Type B pancreatic cell (in vitro differentiated cells): ENCODE data around the gene RANBP3. TPM values are rescaled to one million over a fixed set of nuclear protein-coding genes. Genes with fewer than 3 reads are reported as not detected.
"Not testable (repeated sequence)": the region's sequence is repeated elsewhere in the genome, so short reads cannot be mapped to it uniquely, and the experiment has no call there.

Experiments
- DNase-seq: peaks from one replicate; pipeline ENCODE4 v3.0.0; 2021; ENCODE audit warnings: mixed read lengths; ENCODE audit not compliant: unreplicated experiment; ENCODE audit errors: extremely low spot score
- H3K27ac Mint-ChIP-seq: 2 replicates; pipeline ENCODE4 v1.8.0; 2021; ENCODE audit warnings: mild to moderate bottlenecking, mixed read lengths
- H3K27me3 Mint-ChIP-seq: 2 replicates; pipeline ENCODE4 v1.8.0; 2021; ENCODE audit warnings: mixed read lengths
- H3K36me3 Mint-ChIP-seq: 2 replicates; pipeline ENCODE4 v1.8.0; 2021; ENCODE audit warnings: mixed read lengths
- H3K4me1 Mint-ChIP-seq: one replicate; pipeline ENCODE4 v1.8.0; 2021; ENCODE audit warnings: mixed read lengths; ENCODE audit not compliant: unreplicated experiment
- H3K4me3 Mint-ChIP-seq: 2 replicates; pipeline ENCODE4 v1.8.0; 2021; ENCODE audit warnings: mild to moderate bottlenecking, mixed read lengths
- H3K9me3 Mint-ChIP-seq: 2 replicates; pipeline ENCODE4 v1.8.0; 2021; ENCODE audit warnings: mixed read lengths
- CTCF ChIP-seq: fragments of 200-600 bp; sonication (generic); conservative IDR thresholded peaks from 2 replicates; pipeline ENCODE4 v1.5.0; 2021; ENCODE audit warnings: antibody characterized with exemption, mild to moderate bottlenecking
- total RNA-seq: library from RNA; stranded (reverse); gene quantifications from 2 replicates; pipeline ENCODE4 v1.2.1, GENCODE V29; 2021; ENCODE audit warnings: low replicate concordance

Gene RANBP3
- total RNA-seq, 1 donor from 2014 or later, result 92.4 TPM

- H3K27ac Mint-ChIP-seq, result no peak overlapping the region
- DNase-seq, result no peak
- no peaks in the 10 kb centered on the region for H3K27me3 Mint-ChIP-seq
- no peak for TF ChIP-seq CTCF
- peaks cover 38% of the 10 kb centered on the region for H3K4me1 Mint-ChIP-seq
- no peaks in the 10 kb centered on the region for H3K36me3 Mint-ChIP-seq
- H3K4me3 Mint-ChIP-seq, result no peak overlapping the region
- no peaks in the 10 kb centered on the region for H3K9me3 Mint-ChIP-seq
Measured at GRCh38 chr19:5989388-5990074, 11.6 kb upstream of the RANBP3 start.

GRCh38 chr19:5988517-5989387, 10.8 kb upstream of the RANBP3 start:
- Mint-ChIP-seq H3K4me3 (no peak overlapping the region), H3K27me3 (no peaks in the 10 kb centered on the region), H3K36me3 (no peaks in the 10 kb centered on the region), H3K4me1 (peaks cover 34% of the 10 kb centered on the region), H3K27ac (peak overlapping the region; percentile 43), H3K9me3 (no peaks in the 10 kb centered on the region)
- no peak for DNase-seq
- TF ChIP-seq CTCF, result no peak

GRCh38 chr19:5987077-5987818, 9.3 kb upstream of the RANBP3 start:
- peak overlapping the region; percentile 32 for H3K27ac Mint-ChIP-seq
- TF ChIP-seq CTCF, result peak; percentile 96
- no peaks in the 10 kb centered on the region for H3K36me3 Mint-ChIP-seq
- no peaks in the 10 kb centered on the region for H3K27me3 Mint-ChIP-seq
- DNase-seq, result no peak
- peak overlapping the region; percentile 31 for H3K4me3 Mint-ChIP-seq
- H3K4me1 Mint-ChIP-seq, result peaks cover 25% of the 10 kb centered on the region
- no peaks in the 10 kb centered on the region for H3K9me3 Mint-ChIP-seq

GRCh38 chr19:5985837-5986236, 7.9 kb upstream of the RANBP3 start:
- H3K27ac Mint-ChIP-seq, DNase-seq, H3K9me3 Mint-ChIP-seq, H3K4me3 Mint-ChIP-seq, H3K36me3 Mint-ChIP-seq, H3K27me3 Mint-ChIP-seq: not testable (repeated sequence)
- peaks cover 25% of the 10 kb centered on the region for H3K4me1 Mint-ChIP-seq

GRCh38 chr19:5985098-5985783, 7.3 kb upstream of the RANBP3 start:
- Mint-ChIP-seq H3K27me3 (no peaks in the 10 kb centered on the region), H3K27ac (peak overlapping the region; percentile 61), H3K4me1 (peaks cover 25% of the 10 kb centered on the region), H3K9me3 (no peaks in the 10 kb centered on the region), H3K36me3 (no peaks in the 10 kb centered on the region), H3K4me3 (no peak overlapping the region)
- no peak for TF ChIP-seq CTCF
- DNase-seq, result no peak
